ENCODE measurements around the gene IFT81.
"Not testable (repeated sequence)": the region's sequence is repeated elsewhere in the genome, so short reads cannot be mapped to it uniquely, and the experiment has no call there.

IFT81 gene

GRCh38 chr12:110124269-110124995 is at the start of gene IFT81:
IFT81 (plus strand) TSS chr12:110124357; CDS start chr12:110127381, 3,024 bp downstream.
- peak within 1 kb of the TSS; percentile 93 for H3K4me3 ChIP-seq (ENCODE audit: insufficient read length, low read depth)
- peak within 1 kb of the TSS; percentile 86 for H3K9ac ChIP-seq (ENCODE audit: insufficient read length, low read depth)
- H3K27me3 ChIP-seq (ENCODE audit: insufficient read depth, insufficient read length): peaks cover 9% of the 10 kb centered on the region
- no peaks in the 10 kb centered on the region for H3K4me1 ChIP-seq (ENCODE audit: insufficient read depth, insufficient read length)
- no peak for TF ChIP-seq SUZ12 (IDR thresholded peaks at IDR 0.05; ENCODE audit: extremely low read depth, insufficient read depth, insufficient read length)
- TF ChIP-seq ZNF274 (IDR thresholded peaks at IDR 0.05; ENCODE audit: low read depth, low read length): no peak
- no peak for TF ChIP-seq YY1 (IDR thresholded peaks at IDR 0.05; ENCODE audit: insufficient read depth, insufficient read length)
- no peaks in the 10 kb centered on the region for H3K9me3 ChIP-seq (ENCODE audit: insufficient read depth, low read length)
- H3K36me3 ChIP-seq (ENCODE audit: insufficient read depth, insufficient read length, low read length): peaks cover 14% of the 10 kb centered on the region
- peak; percentile 89 for DNase-seq (ENCODE audit: low read depth, low spot score)

- H3K9ac ChIP-seq (ENCODE audit: insufficient read length, low read depth): no peak overlapping the region
- H3K36me3 ChIP-seq (ENCODE audit: insufficient read depth, insufficient read length, low read length): no peaks in the 10 kb centered on the region
- H3K4me1 ChIP-seq (ENCODE audit: insufficient read depth, insufficient read length): no peaks in the 10 kb centered on the region
- no peak overlapping the region for H3K4me3 ChIP-seq (ENCODE audit: insufficient read length, low read depth)
- no peaks in the 10 kb centered on the region for H3K27me3 ChIP-seq (ENCODE audit: insufficient read depth, insufficient read length)
- no peak for TF ChIP-seq SUZ12 (IDR thresholded peaks at IDR 0.05; ENCODE audit: extremely low read depth, insufficient read depth, insufficient read length)
- no peak for DNase-seq (ENCODE audit: low read depth, low spot score)
- no peaks in the 10 kb centered on the region for H3K9me3 ChIP-seq (ENCODE audit: insufficient read depth, low read length)
Measured at GRCh38 chr12:110075880-110076279, 48.3 kb upstream of the IFT81 start.

GRCh38 chr12:110077800-110078199 is 46.4 kb upstream of the IFT81 start:
- Histone ChIP-seq H3K27me3 (ENCODE audit: insufficient read depth, insufficient read length) (no peaks in the 10 kb centered on the region), H3K9ac (ENCODE audit: insufficient read length, low read depth) (no peak overlapping the region), H3K4me1 (ENCODE audit: insufficient read depth, insufficient read length) (no peaks in the 10 kb centered on the region), H3K9me3 (ENCODE audit: insufficient read depth, low read length) (no peaks in the 10 kb centered on the region), H3K36me3 (ENCODE audit: insufficient read depth, insufficient read length, low read length) (no peaks in the 10 kb centered on the region), H3K4me3 (ENCODE audit: insufficient read length, low read depth) (no peak overlapping the region)
- TF ChIP-seq SUZ12 (IDR thresholded peaks at IDR 0.05; ENCODE audit: extremely low read depth, insufficient read depth, insufficient read length): no peak
- no peak for TF ChIP-seq ZNF274 (IDR thresholded peaks at IDR 0.05; ENCODE audit: low read depth, low read length)
- TF ChIP-seq YY1 (IDR thresholded peaks at IDR 0.05; ENCODE audit: insufficient read depth, insufficient read length): no peak
- no peak for DNase-seq (ENCODE audit: low read depth, low spot score)

- no peaks in the 10 kb centered on the region for H3K36me3 ChIP-seq (ENCODE audit: insufficient read depth, insufficient read length, low read length)
- no peaks in the 10 kb centered on the region for H3K9me3 ChIP-seq (ENCODE audit: insufficient read depth, low read length)
- H3K4me1 ChIP-seq (ENCODE audit: insufficient read depth, insufficient read length): no peaks in the 10 kb centered on the region
- no peak for TF ChIP-seq SUZ12 (IDR thresholded peaks at IDR 0.05; ENCODE audit: extremely low read depth, insufficient read depth, insufficient read length)
- no peak for TF ChIP-seq ZNF274 (IDR thresholded peaks at IDR 0.05; ENCODE audit: low read depth, low read length)
- no peak for TF ChIP-seq YY1 (IDR thresholded peaks at IDR 0.05; ENCODE audit: insufficient read depth, insufficient read length)
- no peak overlapping the region for H3K9ac ChIP-seq (ENCODE audit: insufficient read length, low read depth)
- no peak overlapping the region for H3K4me3 ChIP-seq (ENCODE audit: insufficient read length, low read depth)
- no peak for DNase-seq (ENCODE audit: low read depth, low spot score)
- H3K27me3 ChIP-seq (ENCODE audit: insufficient read depth, insufficient read length): no peaks in the 10 kb centered on the region
Measured at GRCh38 chr12:110079477-110080400, 44.4 kb upstream of the IFT81 start.

- DNase-seq (ENCODE audit: low read depth, low spot score): no peak
- no peak overlapping the region for H3K9ac ChIP-seq (ENCODE audit: insufficient read length, low read depth)
- TF ChIP-seq ZNF274 (IDR thresholded peaks at IDR 0.05; ENCODE audit: low read depth, low read length): no peak
- TF ChIP-seq SUZ12 (IDR thresholded peaks at IDR 0.05; ENCODE audit: extremely low read depth, insufficient read depth, insufficient read length): no peak
- no peak for TF ChIP-seq YY1 (IDR thresholded peaks at IDR 0.05; ENCODE audit: insufficient read depth, insufficient read length)
- H3K27me3 ChIP-seq (ENCODE audit: insufficient read depth, insufficient read length): no peaks in the 10 kb centered on the region
- H3K36me3 ChIP-seq (ENCODE audit: insufficient read depth, insufficient read length, low read length): no peaks in the 10 kb centered on the region
- H3K4me1 ChIP-seq (ENCODE audit: insufficient read depth, insufficient read length): no peaks in the 10 kb centered on the region
- H3K4me3 ChIP-seq (ENCODE audit: insufficient read length, low read depth): no peak overlapping the region
- no peaks in the 10 kb centered on the region for H3K9me3 ChIP-seq (ENCODE audit: insufficient read depth, low read length)
Measured at GRCh38 chr12:110080410-110080809, 43.7 kb upstream of the IFT81 start.

- no peaks in the 10 kb centered on the region for H3K9me3 ChIP-seq (ENCODE audit: insufficient read depth, low read length)
- no peak overlapping the region for H3K9ac ChIP-seq (ENCODE audit: insufficient read length, low read depth)
- no peaks in the 10 kb centered on the region for H3K36me3 ChIP-seq (ENCODE audit: insufficient read depth, insufficient read length, low read length)
- no peaks in the 10 kb centered on the region for H3K27me3 ChIP-seq (ENCODE audit: insufficient read depth, insufficient read length)
- TF ChIP-seq SUZ12 (IDR thresholded peaks at IDR 0.05; ENCODE audit: extremely low read depth, insufficient read depth, insufficient read length): no peak
- TF ChIP-seq ZNF274 (IDR thresholded peaks at IDR 0.05; ENCODE audit: low read depth, low read length): no peak
- no peak for TF ChIP-seq YY1 (IDR thresholded peaks at IDR 0.05; ENCODE audit: insufficient read depth, insufficient read length)
- DNase-seq (ENCODE audit: low read depth, low spot score): no peak
- H3K4me1 ChIP-seq (ENCODE audit: insufficient read depth, insufficient read length): no peaks in the 10 kb centered on the region
- no peak overlapping the region for H3K4me3 ChIP-seq (ENCODE audit: insufficient read length, low read depth)
Measured at GRCh38 chr12:110084314-110085015, 39.7 kb upstream of the IFT81 start.

GRCh38 chr12:110088216-110088615 is 35.9 kb upstream of the IFT81 start:
- H3K4me3 ChIP-seq (ENCODE audit: insufficient read length, low read depth); H3K27me3 ChIP-seq (ENCODE audit: insufficient read depth, insufficient read length); DNase-seq (ENCODE audit: low read depth, low spot score); H3K36me3 ChIP-seq (ENCODE audit: insufficient read depth, insufficient read length, low read length); H3K9ac ChIP-seq (ENCODE audit: insufficient read length, low read depth); H3K4me1 ChIP-seq (ENCODE audit: insufficient read depth, insufficient read length); H3K9me3 ChIP-seq (ENCODE audit: insufficient read depth, low read length): not testable (repeated sequence)
